ENCODE data around the gene APBA1.

- TF ChIP-seq TAF1 (IDR thresholded peaks at IDR 0.05; ENCODE audit: low read depth, low read length) (no peak), POLR2A (IDR thresholded peaks at IDR 0.05; ENCODE audit: low read depth, low read length) (no peak), POLR2AphosphoS5 (IDR thresholded peaks at IDR 0.05; ENCODE audit: low read depth, low read length) (no peak), POU2F2 (IDR thresholded peaks at IDR 0.05; ENCODE audit: low read depth, low read length) (no peak)
These were observed 48.9 kb downstream of the APBA1 start for GRCh38 chr9:69623276-69623675.
